Endometrial microvascular endothelial cells (primary cell): ENCODE measurements around the gene FLACC1. TPM values are rescaled to one million over a fixed set of nuclear protein-coding genes. Genes with fewer than 3 reads are reported as not detected.

Experiments used
- total RNA-seq: library from RNA; depleted of rRNA; stranded (reverse); fragments of >200 nt; gene quantifications from one replicate; pipeline ENCODE4 v1.2.3, GENCODE V29; 2015; ENCODE audit errors: inconsistent ontology term

The FLACC1 gene
- total RNA-seq, 1 donor from 2014 or later = not detected

Other genes starting within 250 kb of the FLACC1 start
- gene CFLAR, start 241.2 kb downstream of the FLACC1 start, total RNA-seq = 130 TPM
- 19.9 TPM for gene CASP10, start 174.2 kb downstream of the FLACC1 start, total RNA-seq
- gene CASP8, start 96.8 kb downstream of the FLACC1 start, total RNA-seq = 32.7 TPM
- gene TRAK2, start 94.1 kb upstream of the FLACC1 start, total RNA-seq = 32.8 TPM
- gene STRADB, start 94.4 kb upstream of the FLACC1 start, total RNA-seq = 42.8 TPM